HG02759 (cell line): ENCODE data around the gene GJC1.

ENCODE experiments used
- ATAC-seq: cut with Tn5 transposase; IDR thresholded peaks from one replicate; pipeline ENCODE4 v1.9.1; 2021; ENCODE audit warnings: mild to moderate bottlenecking, moderate library complexity; ENCODE audit not compliant: unreplicated experiment

The GJC1 gene

GRCh38 chr17:44779211-44780025 is 50.7 kb downstream of the GJC1 start:
- ATAC-seq = no peak

DNA sequence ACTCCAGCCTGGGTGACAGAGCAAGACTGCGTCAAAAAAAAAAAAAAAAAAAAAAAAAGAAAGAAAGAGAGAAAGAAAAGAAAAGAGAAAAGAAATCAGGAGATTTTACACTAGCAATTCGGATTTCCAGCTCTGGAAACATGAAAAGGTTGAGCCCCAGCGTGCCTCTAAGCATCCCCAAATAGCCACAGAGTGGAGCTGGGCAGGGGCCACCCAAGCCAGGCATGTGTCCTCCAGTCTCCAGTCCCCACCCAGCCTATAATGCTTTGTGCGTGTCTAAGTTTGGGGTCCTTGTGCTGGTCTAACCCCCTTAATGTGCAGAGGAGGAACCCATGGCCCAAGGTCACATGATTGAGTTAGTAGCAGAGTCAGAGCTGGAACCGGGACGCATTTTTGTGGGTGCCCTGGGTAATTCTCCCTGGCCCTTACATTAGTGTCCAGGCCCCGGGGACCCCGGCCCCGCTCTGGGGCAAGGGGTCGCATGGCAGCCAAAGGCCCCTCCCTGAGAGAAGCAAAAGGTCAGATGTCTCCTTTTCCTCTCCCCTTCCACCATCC is 51.4 kb downstream of the GJC1 start:
- no peak for ATAC-seq

GRCh38 chr17:44777394-44778348 is 52.4 kb downstream of the GJC1 start:
- no peak for ATAC-seq

DNA sequence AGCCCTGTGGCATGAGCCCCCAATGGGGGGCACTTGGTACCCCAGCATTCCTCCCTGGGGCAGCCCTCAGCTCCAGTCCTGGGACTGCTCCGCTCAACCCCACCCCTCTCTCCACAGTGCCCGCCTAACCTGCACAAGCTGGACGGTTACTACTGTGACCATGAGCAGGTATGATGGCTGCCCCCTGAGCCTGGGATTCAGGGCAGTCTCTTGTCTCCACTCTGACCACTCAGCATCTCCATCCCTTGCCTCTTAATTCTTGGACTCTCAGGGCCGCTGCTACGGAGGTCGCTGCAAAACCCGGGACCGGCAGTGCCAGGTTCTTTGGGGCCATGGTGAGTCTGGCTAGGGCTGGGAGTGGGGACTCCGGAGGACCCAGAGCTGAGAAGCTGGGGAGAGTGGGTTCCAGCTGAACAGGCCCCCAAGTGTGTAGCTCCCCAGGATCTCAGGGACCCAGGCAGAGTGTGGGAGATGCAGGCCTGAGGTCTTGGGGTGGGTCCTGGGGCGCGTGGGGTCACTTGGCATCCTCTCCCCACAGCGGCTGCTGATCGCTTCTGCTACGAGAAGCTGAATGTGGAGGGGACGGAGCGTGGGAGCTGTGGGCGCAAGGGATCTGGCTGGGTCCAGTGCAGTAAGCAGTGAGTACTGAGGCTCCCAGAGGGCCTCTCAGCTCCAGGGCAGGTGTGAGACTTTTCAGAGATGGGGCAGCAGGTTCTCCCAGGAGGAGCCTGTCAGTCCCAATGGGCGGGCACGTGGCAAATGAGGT is 53.3 kb downstream of the GJC1 start:
- ATAC-seq = no peak

DNA sequence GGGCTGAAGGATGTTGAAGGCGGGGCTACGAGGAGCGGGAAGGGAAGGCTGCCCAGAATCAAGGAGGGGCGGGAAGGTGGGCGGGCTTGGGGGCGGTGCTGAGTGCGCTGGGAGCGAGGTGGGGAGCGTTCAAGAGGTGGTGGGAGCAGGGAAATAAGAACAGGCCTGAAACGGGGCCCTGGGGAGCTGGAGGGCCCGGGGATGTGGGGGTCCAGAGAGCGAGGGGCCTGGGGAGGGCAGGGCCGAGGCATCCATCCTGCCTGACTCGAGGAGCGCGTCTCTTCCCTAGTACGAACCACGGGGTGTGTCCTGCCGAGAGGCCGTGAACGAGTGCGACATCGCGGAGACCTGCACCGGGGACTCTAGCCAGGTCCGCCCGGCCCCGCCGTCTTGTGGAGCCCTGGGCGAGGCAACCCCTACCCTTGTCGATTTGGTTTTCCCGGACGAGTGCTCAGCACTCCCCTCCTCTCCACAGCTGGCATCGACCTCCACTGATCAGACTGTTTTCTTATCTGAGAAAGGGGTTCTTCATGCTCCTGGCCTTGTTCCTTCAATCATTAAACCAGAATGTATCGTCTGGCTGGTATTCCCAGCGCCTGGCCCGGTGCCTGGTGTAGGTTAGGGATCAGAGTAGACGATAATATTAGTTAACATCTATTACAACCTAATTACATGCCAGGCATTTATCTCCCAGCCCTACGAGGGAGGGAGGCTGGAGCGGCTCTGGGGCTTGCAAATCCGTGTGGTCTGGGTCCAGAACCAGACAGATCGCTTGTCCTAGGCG is 54.1 kb downstream of the GJC1 start:
- peak; percentile 4 for ATAC-seq

DNA sequence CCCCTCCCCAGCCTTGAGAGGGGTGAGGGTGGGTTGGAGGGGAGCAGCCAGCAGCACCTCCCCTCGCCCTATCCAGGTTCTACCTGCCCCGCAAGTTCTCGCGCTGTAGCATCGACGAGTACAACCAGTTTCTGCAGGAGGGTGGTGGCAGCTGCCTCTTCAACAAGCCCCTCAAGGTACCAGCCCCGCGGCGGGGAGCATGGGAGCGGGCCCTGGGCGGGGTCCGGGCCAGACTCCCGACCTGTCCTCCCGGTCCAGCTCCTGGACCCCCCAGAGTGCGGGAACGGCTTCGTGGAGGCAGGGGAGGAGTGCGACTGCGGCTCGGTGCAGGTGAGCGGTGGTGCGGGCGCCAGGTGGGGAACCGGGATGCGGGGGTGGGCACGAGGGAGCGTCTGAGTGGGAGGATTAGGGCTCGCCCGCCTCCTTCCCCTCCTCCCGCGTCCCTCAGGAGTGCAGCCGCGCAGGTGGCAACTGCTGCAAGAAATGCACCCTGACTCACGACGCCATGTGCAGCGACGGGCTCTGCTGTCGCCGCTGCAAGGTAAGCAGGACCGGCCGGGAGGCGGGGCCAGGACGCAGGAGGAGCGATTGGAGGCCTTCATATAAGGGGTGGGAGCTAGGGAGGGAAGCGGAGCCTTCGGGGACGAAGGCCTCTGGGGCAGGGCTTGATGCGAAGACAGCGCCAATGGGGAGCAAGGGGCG is 54.8 kb downstream of the GJC1 start:
- ATAC-seq = peak; percentile 88

DNA sequence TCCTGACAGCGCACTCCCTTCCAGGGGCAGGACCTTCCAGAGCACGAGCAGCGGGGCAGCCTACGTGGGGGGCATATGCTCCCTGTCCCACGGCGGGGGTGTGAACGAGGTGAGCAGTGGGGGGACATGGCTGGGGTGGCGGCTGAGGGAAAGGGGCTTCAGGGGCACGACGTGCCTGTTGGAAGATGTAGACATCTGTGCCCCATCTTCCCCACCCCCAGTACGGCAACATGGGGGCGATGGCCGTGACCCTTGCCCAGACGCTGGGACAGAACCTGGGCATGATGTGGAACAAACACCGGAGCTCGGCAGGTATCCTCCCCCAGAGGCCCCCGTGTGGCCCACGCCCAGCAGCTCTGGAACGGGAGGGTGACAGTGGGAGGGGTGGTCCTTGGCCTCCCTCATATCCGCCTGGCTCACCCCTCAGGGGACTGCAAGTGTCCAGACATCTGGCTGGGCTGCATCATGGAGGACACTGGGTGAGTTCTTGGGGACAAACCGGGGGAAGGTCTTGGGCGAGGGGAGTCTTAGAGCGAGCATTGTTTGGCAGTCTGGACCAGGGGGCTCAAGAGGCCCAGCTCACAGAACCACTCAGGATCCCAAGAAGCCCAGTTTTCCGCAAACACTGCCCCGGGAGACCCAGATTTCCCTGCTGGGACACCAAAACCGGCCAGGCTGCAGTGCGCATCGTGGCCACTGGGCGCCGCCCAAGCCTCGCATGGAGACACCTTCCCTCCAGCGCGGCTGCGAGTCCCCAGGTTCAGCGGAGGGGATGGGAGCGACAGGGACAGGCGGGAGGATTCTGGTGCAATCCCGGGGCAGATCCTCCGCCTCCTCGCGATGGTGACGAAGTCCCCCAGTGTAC is 55.6 kb downstream of the GJC1 start:
- peak; percentile 38 for ATAC-seq

- ATAC-seq = no peak
Measured at GRCh38 chr17:44773140-44773539, 56.9 kb downstream of the GJC1 start.

- ATAC-seq = no peak
Measured at GRCh38 chr17:44772308-44773045, 57.6 kb downstream of the GJC1 start.

- no peak for ATAC-seq
Measured at GRCh38 chr17:44770166-44770925, 59.7 kb downstream of the GJC1 start.

- ATAC-seq = no peak
Measured at GRCh38 chr17:44769647-44770084, 60.4 kb downstream of the GJC1 start.

GRCh38 chr17:44769230-44769629 is 60.9 kb downstream of the GJC1 start:
- ATAC-seq = no peak

GRCh38 chr17:44768505-44769142 is 61.5 kb downstream of the GJC1 start:
- no peak for ATAC-seq

DNA sequence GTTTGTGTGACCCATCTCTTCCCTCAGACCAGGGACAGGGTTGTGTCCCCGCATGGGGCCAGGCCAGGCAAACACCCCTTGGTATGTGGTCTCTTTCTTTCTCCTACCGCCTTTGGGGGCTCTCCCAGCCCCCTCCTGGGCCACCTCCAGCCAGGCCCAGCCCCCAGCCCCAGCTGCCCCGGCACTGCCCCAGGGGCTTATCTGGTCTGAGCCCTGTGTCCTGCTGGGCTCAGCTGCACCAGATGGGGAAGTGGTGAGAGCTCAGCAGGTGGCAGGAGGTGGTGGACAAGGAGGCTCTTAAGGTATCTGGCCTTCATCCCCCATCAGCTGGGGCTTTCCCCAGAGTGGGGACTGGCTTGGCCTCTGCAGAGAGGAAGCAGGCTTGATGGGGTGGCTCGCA is 62.6 kb downstream of the GJC1 start:
- ATAC-seq = no peak

DNA sequence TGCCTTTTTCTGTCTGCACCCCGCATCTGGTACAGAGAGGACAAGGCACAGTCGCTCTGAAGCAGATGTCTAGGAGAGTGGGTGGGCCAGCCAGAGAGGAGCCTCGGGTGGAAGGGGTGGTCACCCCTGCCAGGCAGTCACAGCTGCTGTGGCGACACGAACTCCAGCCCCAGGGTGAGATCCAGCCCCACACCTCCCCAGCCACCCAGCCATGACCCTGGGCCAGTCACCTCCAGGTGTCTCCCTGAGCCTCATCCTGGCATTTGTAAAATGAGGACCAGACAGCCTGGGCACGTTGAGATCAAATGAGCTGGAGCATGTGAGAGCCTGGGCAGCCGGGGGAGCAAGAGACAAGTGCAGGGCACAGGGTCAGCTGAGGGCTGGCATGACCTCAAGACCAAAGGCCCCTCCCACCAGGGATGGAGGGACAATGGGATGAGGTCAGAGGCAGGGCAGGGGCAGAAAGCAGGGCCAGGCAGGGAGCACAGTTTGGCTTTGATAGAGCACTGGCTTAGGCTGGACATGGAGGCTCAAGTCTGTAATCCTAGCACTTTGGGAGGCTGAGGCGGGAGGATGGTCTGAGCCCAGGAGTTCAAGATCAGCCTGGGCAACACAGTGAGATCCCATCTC is 63.6 kb downstream of the GJC1 start:
- ATAC-seq = no peak

DNA sequence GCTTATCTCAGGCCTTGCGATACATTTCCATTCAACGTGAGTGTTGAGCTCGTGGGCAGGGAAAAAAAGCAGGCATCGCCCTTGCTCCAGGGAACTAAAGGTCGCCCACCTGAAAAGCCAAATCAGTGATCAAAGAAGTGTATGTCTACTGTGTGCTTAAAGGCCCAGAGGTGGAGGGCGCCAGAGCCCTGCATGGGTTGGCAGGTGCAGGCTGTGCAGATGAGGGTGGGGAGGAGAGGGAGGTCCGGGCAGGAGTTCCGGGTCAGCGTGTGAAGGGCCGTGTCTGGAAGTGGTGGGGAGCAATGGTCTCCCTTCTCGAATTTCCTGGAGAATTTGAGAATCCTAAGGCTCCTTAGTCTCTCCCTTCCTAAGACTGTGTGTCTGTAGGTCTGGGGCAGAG is 64.1 kb downstream of the GJC1 start:
- ATAC-seq = no peak
